Suprapubic skin (tissue), 4 donors: ENCODE results near the gene CD248. TPM values are rescaled to one million over a fixed set of nuclear protein-coding genes. Genes with fewer than 3 reads are reported as not detected.
A peak's percentile ranks its signal among the peaks of the same experiment; 100 is the strongest.

Experiments used
- DNase-seq, 2 donors: peaks; one replicate each; pipeline ENCODE4 v3.0.0-alpha.2; 2019; ENCODE audit warnings: low spot score in 2 of 2
- H3K27ac ChIP-seq: fragments of 200-600 bp; sonication (generic); one replicate; pipeline ENCODE4 v1.5.1; 2019
- H3K27me3 ChIP-seq: fragments of 200-600 bp; sonication (generic); one replicate; pipeline ENCODE4 v1.5.1; 2019
- H3K36me3 ChIP-seq: fragments of 200-600 bp; sonication (generic); one replicate; pipeline ENCODE4 v1.5.1; 2019
- H3K4me1 ChIP-seq: fragments of 200-600 bp; sonication (generic); one replicate; pipeline ENCODE4 v1.5.1; 2019
- H3K4me3 ChIP-seq: fragments of 200-600 bp; sonication (generic); one replicate; pipeline ENCODE4 v1.5.1; 2019; ENCODE audit warnings: mild to moderate bottlenecking
- H3K9me3 ChIP-seq: fragments of 200-600 bp; sonication (generic); one replicate; pipeline ENCODE4 v1.5.1; 2019
- EP300 ChIP-seq: sonication (generic); formaldehyde crosslinking; IDR thresholded peaks from one replicate; pipeline ENCODE4 v1.6.1; 2017; ENCODE audit warnings: antibody characterized with exemption
- POLR2A ChIP-seq, 2 donors: fragments of 450-650 bp; IDR thresholded peaks; one replicate each; pipeline ENCODE4 v1.6.1; 2017; ENCODE audit warnings: antibody characterized with exemption in 2 of 2, mild to moderate bottlenecking in 2 of 2, moderate library complexity in 2 of 2
- POLR2AphosphoS5 ChIP-seq, 3 donors: sonication (generic); formaldehyde crosslinking; IDR thresholded peaks; one replicate each; pipeline ENCODE4 v1.6.1; 2017; ENCODE audit warnings: antibody characterized with exemption in 3 of 3
- WGBS: methylation state at CpG from one replicate; pipeline ENCODE4 v1.1.5; 2018; 5-methylcytosine and 5-hydroxymethylcytosine counted together
- total RNA-seq, 4 donors: library from RNA; depleted of rRNA; stranded (reverse); fragments of >200 nt; gene quantifications; one replicate each; pipeline ENCODE4 v1.1.0, GENCODE V29; 2016
- TF ChIP-seq, protein P1 (sequence below), 2 donors: fragments of 200-600 bp in 1 of 2; fragments of 450-650 bp in 1 of 2; sonication (generic) in 1 of 2; IDR thresholded peaks; one replicate each; pipeline ENCODE4 v1.5.1; 2016 to 2019; ENCODE audit warnings: antibody characterized with exemption in 2 of 2, mild to moderate bottlenecking in 1 of 2, moderate library complexity in 1 of 2

The CD248 gene
- total RNA-seq, 4 donors from 2014 or later, result 5.9 to 32.6 (median 19.2) TPM

DNA sequence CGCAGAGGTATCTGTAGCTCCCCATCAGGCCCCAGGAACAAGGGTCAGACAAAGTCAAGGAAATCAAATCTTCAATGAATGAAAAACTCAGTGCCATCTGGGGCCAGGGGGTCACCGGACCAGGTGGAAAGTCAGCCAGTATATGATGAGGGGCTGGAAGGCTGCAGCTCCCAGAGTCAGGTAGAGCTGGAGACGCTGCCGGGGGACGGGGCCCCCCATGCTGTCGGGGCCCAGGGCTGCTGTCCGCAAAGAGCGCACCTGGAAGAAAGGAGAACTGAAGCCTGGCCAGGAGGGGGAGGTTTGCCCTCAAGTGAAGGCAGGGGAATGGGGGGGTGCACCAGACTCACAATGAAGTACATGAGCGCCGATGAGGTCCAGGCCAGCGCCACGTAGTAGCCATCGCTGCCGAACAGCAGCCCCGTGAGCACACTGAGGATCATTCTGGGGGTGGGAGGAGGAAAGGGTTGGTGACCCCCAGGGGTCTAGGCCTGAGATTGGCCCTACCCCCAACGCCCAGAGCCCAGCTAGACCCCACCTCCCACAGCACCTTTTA is 32.2 kb downstream of the CD248 start:
- Histone ChIP-seq H3K27me3 (no peaks in the 10 kb centered on the region), H3K27ac (no peak overlapping the region), H3K36me3 (peaks cover 10% of the 10 kb centered on the region), H3K4me1 (peaks cover 30% of the 10 kb centered on the region), H3K9me3 (no peaks in the 10 kb centered on the region), H3K4me3 (no peak overlapping the region)
- no peak for DNase-seq
- 93% methylated on average over 11 of the region's 16 CpGs for WGBS
- TF ChIP-seq, protein P1, sequence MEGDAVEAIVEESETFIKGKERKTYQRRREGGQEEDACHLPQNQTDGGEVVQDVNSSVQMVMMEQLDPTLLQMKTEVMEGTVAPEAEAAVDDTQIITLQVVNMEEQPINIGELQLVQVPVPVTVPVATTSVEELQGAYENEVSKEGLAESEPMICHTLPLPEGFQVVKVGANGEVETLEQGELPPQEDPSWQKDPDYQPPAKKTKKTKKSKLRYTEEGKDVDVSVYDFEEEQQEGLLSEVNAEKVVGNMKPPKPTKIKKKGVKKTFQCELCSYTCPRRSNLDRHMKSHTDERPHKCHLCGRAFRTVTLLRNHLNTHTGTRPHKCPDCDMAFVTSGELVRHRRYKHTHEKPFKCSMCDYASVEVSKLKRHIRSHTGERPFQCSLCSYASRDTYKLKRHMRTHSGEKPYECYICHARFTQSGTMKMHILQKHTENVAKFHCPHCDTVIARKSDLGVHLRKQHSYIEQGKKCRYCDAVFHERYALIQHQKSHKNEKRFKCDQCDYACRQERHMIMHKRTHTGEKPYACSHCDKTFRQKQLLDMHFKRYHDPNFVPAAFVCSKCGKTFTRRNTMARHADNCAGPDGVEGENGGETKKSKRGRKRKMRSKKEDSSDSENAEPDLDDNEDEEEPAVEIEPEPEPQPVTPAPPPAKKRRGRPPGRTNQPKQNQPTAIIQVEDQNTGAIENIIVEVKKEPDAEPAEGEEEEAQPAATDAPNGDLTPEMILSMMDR (IDR thresholded peaks at IDR 0.05), result no peak
- no peak for TF ChIP-seq POLR2A (IDR thresholded peaks at IDR 0.05)
- TF ChIP-seq EP300, result no peak
- TF ChIP-seq POLR2AphosphoS5 (IDR thresholded peaks at IDR 0.05), result no peak

DNA sequence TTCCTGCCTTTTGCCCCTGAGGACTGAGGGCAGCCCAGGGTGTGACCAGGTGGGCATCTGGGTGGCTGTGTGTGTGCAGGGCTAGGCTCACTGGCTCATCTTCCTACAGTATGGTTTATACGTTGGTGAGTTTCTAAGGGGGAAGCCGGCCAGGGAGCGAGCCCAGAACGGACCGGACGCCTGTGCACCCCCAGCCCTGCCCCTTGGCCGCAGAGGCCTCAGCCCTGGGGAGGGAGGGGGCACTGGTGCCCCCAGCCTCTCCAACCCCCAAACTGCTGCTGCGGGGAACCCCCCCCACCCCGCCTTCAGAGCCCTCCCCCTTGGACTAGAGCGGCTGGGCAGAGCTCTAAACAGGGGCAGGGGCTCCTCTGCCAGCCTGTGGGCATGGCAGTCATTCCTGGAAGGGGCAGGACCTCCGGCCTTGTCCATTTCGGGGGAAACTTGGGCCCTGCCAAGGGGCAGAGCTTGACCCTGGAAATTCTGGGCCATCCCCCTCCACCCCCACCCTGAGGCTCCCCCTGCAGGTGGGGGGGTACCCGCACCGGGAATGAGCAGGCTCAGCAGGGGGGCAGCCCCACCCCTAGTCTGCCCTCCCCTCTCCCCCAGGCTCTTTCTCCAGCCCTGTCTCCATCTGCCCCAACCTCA is 33.3 kb downstream of the CD248 start:
- TF ChIP-seq, protein P1 (IDR thresholded peaks at IDR 0.05), result no peak
- no peak for TF ChIP-seq POLR2AphosphoS5 (IDR thresholded peaks at IDR 0.05)
- no peak for TF ChIP-seq EP300
- TF ChIP-seq POLR2A (IDR thresholded peaks at IDR 0.05), result no peak

DNA sequence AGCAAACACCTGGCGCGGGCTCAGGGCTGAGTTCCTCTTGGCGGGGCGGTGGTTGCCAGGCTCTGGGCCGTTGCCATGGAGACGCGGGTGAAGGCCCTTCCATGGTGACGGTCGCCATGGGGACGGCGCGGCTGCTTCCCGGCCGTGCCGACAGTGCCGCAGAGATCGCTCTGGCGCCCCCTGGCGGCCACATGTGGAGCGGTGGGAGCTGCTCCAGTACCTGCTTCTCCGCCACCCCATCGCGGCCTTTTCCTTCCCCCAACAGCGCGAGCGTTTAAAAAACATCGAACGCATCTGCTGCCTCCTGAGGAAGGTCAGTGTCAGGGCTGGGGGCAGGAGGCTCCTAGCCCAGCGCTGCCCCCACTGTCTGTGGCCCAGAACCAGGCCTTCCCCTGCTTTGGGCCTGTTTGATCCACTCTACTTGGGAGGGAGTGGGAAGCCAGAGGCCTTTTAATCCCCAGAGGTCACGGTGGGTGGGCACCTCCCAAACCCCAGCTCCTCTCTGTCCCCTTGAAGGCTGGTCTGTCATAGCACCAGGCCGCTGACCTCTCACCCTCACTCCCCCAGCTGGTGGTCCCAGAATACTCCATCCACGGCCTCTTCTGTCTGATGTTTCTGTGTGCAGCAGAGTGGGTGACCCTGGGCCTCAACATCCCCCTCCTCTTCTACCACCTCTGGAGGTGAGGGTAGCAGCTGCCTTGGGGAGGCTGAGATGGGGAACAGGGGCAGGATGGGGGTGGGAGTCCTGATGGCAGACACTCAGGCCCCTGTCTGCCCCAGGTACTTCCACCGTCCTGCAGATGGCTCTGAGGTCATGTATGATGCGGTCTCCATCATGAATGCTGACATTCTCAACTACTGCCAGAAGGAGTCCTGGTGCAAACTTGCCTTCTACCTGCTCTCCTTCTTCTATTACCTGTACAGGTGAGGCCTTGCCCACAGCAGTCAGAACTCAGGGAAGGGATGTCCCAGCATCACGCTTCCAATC is 34.1 kb downstream of the CD248 start:
- Histone ChIP-seq H3K27ac (no peak overlapping the region), H3K4me3 (no peak overlapping the region), H3K4me1 (peaks cover 29% of the 10 kb centered on the region), H3K36me3 (peaks cover 10% of the 10 kb centered on the region), H3K27me3 (no peaks in the 10 kb centered on the region), H3K9me3 (no peaks in the 10 kb centered on the region)
- TF ChIP-seq, protein P1 (IDR thresholded peaks at IDR 0.05), result peak; percentile 98 to 99
- no peak for TF ChIP-seq POLR2AphosphoS5 (IDR thresholded peaks at IDR 0.05)
- TF ChIP-seq EP300, result no peak
- TF ChIP-seq POLR2A (IDR thresholded peaks at IDR 0.05), result no peak
- peak; percentile 99 for DNase-seq
- 60% methylated on average over 7 of the region's 35 CpGs for WGBS

More for the DNA sequence above, 33.3 kb downstream of the CD248 start:
- no peaks in the 10 kb centered on the region for H3K9me3 ChIP-seq
- no peaks in the 10 kb centered on the region for H3K27me3 ChIP-seq
- WGBS, result 70% methylated on average over 2 of the region's 14 CpGs
- H3K36me3 ChIP-seq, result peaks cover 10% of the 10 kb centered on the region
- peaks cover 31% of the 10 kb centered on the region for H3K4me1 ChIP-seq
- no peak overlapping the region for H3K27ac ChIP-seq
- DNase-seq, result no peak
- H3K4me3 ChIP-seq, result no peak overlapping the region

DNA sequence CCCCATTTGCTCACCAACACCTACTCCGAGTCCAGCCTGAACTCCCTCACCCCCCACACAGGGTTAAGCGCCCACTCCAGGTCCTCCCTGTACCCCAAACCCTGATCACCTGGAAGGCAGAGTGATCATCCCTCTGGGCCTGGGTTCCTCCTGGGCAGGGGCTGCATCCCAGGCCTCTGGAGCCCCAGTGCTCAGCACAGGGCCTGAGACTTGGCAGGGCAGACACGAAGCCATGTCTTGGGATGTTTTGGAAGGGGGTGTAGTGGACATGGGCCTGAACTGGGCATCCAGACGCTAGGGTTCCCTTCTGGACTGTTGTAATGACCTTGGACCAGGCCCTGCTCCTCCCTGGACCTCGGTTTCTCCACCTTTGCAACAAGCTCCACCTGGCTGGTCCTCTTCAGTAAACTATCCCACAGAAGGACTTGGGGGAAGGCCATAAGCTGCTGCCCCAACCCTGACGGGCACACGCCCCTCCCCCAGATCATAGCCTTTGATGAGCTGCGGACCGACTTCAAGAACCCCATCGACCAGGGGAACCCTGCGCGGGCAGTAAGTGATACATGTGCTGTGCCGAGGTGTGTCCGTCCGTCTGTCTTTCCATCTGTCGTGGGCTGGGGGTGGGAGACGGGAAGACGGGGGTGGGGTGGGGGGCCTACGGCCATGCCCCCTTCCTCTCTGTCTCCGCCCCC is 34.9 kb downstream of the CD248 start:
- Histone ChIP-seq H3K4me3 (no peak overlapping the region), H3K36me3 (peaks cover 11% of the 10 kb centered on the region), H3K9me3 (no peaks in the 10 kb centered on the region), H3K27me3 (no peaks in the 10 kb centered on the region), H3K4me1 (peaks cover 26% of the 10 kb centered on the region), H3K27ac (no peak overlapping the region)
- DNase-seq, result no peak
- 64% methylated on average over 14 of the region's 20 CpGs for WGBS
- TF ChIP-seq, protein P1 (IDR thresholded peaks at IDR 0.05), result no peak
- TF ChIP-seq EP300 (no peak), POLR2A (IDR thresholded peaks at IDR 0.05) (no peak), POLR2AphosphoS5 (IDR thresholded peaks at IDR 0.05) (no peak)
